GM13976 (cell line): ENCODE measurements around the gene PHOSPHO1.

Experiments used
- DNase-seq: peaks from one replicate; pipeline ENCODE4 v3.0.0; 2012; ENCODE audit warnings: low spot score
- CTCF ChIP-seq: IDR thresholded peaks from 2 replicates; pipeline ENCODE4 v1.5.1; 2012; ENCODE audit warnings: borderline replicate concordance, mild to moderate bottlenecking; ENCODE audit not compliant: insufficient read depth; ENCODE audit errors: extremely low read depth, missing control alignments, control extremely low read depth
- in situ Hi-C: fragments of 300-500 bp; cut with MboI; formaldehyde crosslinking; loops from one replicate; pipeline ENCODE4 v1.12.0; 2022; ENCODE audit warnings: low sequenced_read_pairs, mixed read lengths, inconsistent platforms; ENCODE audit not compliant: unreplicated experiment

The PHOSPHO1 gene

GRCh38 chr17:49214676-49215360 lies 15.8 kb downstream of the PHOSPHO1 start:
- no peak for TF ChIP-seq CTCF
- DNase-seq: no peak
- in situ Hi-C loops: no loop called here

GRCh38 chr17:49213847-49214246 lies 16.7 kb downstream of the PHOSPHO1 start:
- in situ Hi-C loops: no loop called here
- no peak for TF ChIP-seq CTCF
- DNase-seq: no peak

- in situ Hi-C loops: no loop called here
- no peak for TF ChIP-seq CTCF
- no peak for DNase-seq
Measured at GRCh38 chr17:49213399-49213798, 17.2 kb downstream of the PHOSPHO1 start.

- TF ChIP-seq CTCF: no peak
- peak; percentile 93 for DNase-seq
Measured at GRCh38 chr17:49210158-49211029, 20.2 kb downstream of the PHOSPHO1 start, which contains the start of the genes ABI3 and GNGT2. Gene ABI3, plus strand, starts transcription at chr17:49210707. Its CDS starts 18 bp downstream, at chr17:49210725. Gene GNGT2, minus strand, starts transcription at chr17:49210574. Its CDS starts 3,152 bp downstream, at chr17:49207422.

GRCh38 chr17:49209061-49209571 lies 21.5 kb downstream of the PHOSPHO1 start:
- in situ Hi-C loops: no loop called here
- no peak for DNase-seq
- no peak for TF ChIP-seq CTCF

More at GRCh38 chr17:49210158-49211029, 20.2 kb downstream of the PHOSPHO1 start, which contains the start of the genes ABI3 and GNGT2:
- in situ Hi-C loops: no loop called here

GRCh38 chr17:49204516-49204915 lies 26.1 kb downstream of the PHOSPHO1 start:
- in situ Hi-C loops: no loop called here
- TF ChIP-seq CTCF: no peak
- DNase-seq: no peak
